K562 (cell line): Measurements from ENCODE around the gene PRRT1. TPM values are rescaled to one million over a fixed set of nuclear protein-coding genes. Genes with fewer than 3 reads are reported as not detected.

Experiments
- CAMTA2 ChIP-seq: fragments of 250-450 bp; sonication (Bioruptor Pico); conservative IDR thresholded peaks from 2 replicates; pipeline ENCODE4 v1.5.1; 2022
- CREB1 ChIP-seq, 2 experiments: sonication (generic) in 1 of 2; formaldehyde crosslinking in 1 of 2; IDR thresholded peaks; 2 replicates each; pipeline versions ENCODE4 v1.6.1 to v1.8.0; 2012 to 2022; ENCODE audit warnings: inconsistent platforms in 1 of 2, mild to moderate bottlenecking in 1 of 2, missing genetic modification reagents in 1 of 2, moderate library complexity in 1 of 2
- CSDE1 ChIP-seq, 2 experiments: fragments of 450-650 bp; IDR thresholded peaks; 2 replicates each; pipeline ENCODE4 v1.6.1; 2016; ENCODE audit warnings: mild to moderate bottlenecking in 1 of 2
- CTCF ChIP-seq, 3 experiments: IDR thresholded peaks in 2 of 3; conservative IDR thresholded peaks in 1 of 3; 2 replicates each; pipeline ENCODE4 v1.5.1; 2011 to 2012; ENCODE audit warnings: low read length in 3 of 3, mild to moderate bottlenecking in 3 of 3, control low read depth in 2 of 3, improper control_type of control experiment in 1 of 3, inconsistent platforms in 1 of 3, low read depth in 1 of 3, mixed read lengths in 1 of 3, moderate library complexity in 1 of 3; ENCODE audit not compliant: insufficient read depth in 2 of 3
- GABPB2 ChIP-seq: fragments of 250-450 bp; sonication (Bioruptor Pico); conservative IDR thresholded peaks from 2 replicates; pipeline ENCODE4 v1.5.1; 2021; ENCODE audit warnings: mild to moderate bottlenecking
- HMG20A ChIP-seq: fragments of 450-650 bp; formaldehyde crosslinking; conservative IDR thresholded peaks from 2 replicates; pipeline ENCODE4 v1.4.0; 2020; ENCODE audit warnings: mild to moderate bottlenecking, mixed read lengths
- L3MBTL2 ChIP-seq: fragments of 450-650 bp; IDR thresholded peaks from 2 replicates; pipeline ENCODE4 v1.6.1; 2016; ENCODE audit warnings: mild to moderate bottlenecking, moderate library complexity
- MTA2 ChIP-seq: fragments of 450-650 bp; IDR thresholded peaks from 2 replicates; pipeline ENCODE4 v1.6.1; 2016; ENCODE audit warnings: low read depth
- NR4A1 ChIP-seq, 2 experiments: fragments of 250-450 bp in 1 of 2; fragments of 450-650 bp in 1 of 2; sonication (Bioruptor Pico) in 1 of 2; IDR thresholded peaks; 2 replicates each; pipeline versions ENCODE4 v1.4.0 to v1.6.1; 2016 to 2020; ENCODE audit warnings: mild to moderate bottlenecking in 2 of 2, missing compliant biosample characterization in 1 of 2, missing genetic modification characterization in 1 of 2, moderate library complexity in 1 of 2
- SMARCB1 ChIP-seq: IDR thresholded peaks from 2 replicates; pipeline ENCODE4 v1.6.1; 2011; ENCODE audit warnings: improper control_type of control experiment, low read depth; ENCODE audit not compliant: insufficient read length
- TAL1 ChIP-seq: fragments of 450-650 bp; IDR thresholded peaks from 2 replicates; pipeline ENCODE4 v1.6.1; 2016; ENCODE audit warnings: mild to moderate bottlenecking
- U2AF1 ChIP-seq: fragments of 200-400 bp; formaldehyde crosslinking; optimal IDR thresholded peaks from 2 replicates; pipeline ENCODE3; 2017; ENCODE audit warnings: mild to moderate bottlenecking, low read depth, low read length, moderate library complexity
- ZBTB8A ChIP-seq: fragments of 450-650 bp; IDR thresholded peaks from 2 replicates; pipeline ENCODE4 v1.6.1; 2018; ENCODE audit warnings: mild to moderate bottlenecking, moderate library complexity; ENCODE audit not compliant: partially characterized antibody
- ZC3H11A ChIP-seq: IDR thresholded peaks from 2 replicates; pipeline ENCODE4 v1.6.1; 2012; ENCODE audit warnings: low read depth, low read length, improper control_type of control experiment
- ZC3H4 ChIP-seq: sonication (generic); formaldehyde crosslinking; IDR thresholded peaks from 2 replicates; pipeline ENCODE4 v1.9.0; 2021; ENCODE audit warnings: missing genetic modification reagents, borderline replicate concordance
- ZFP30 ChIP-seq: fragments of 250-450 bp; sonication (Bioruptor Pico); IDR thresholded peaks from 2 replicates; pipeline ENCODE4 v1.8.0; 2022; ENCODE audit warnings: moderate library complexity, mild to moderate bottlenecking, inconsistent platforms, borderline replicate concordance
- ZKSCAN8 ChIP-seq: fragments of 200-800 bp; sonication (Bioruptor generic); IDR thresholded peaks from 2 replicates; pipeline ENCODE4 v1.6.1; 2016; ENCODE audit warnings: missing genetic modification characterization, missing compliant biosample characterization
- ZNF134 ChIP-seq: fragments of 250-450 bp; sonication (Bioruptor Pico); conservative IDR thresholded peaks from 2 replicates; pipeline ENCODE4 v1.4.0; 2020
- ZNF217 ChIP-seq: sonication (generic); formaldehyde crosslinking; IDR thresholded peaks from 2 replicates; pipeline ENCODE4 v1.8.0; 2022; ENCODE audit warnings: mild to moderate bottlenecking, missing genetic modification reagents
- ZNF561 ChIP-seq: fragments of 450-650 bp; formaldehyde crosslinking; conservative IDR thresholded peaks from 2 replicates; pipeline ENCODE4 v1.4.0; 2020; ENCODE audit warnings: mild to moderate bottlenecking, moderate library complexity
- ZNF696 ChIP-seq: fragments of 250-450 bp; sonication (Bioruptor Pico); conservative IDR thresholded peaks from 2 replicates; pipeline ENCODE4 v1.4.0; 2020; ENCODE audit warnings: mild to moderate bottlenecking, moderate library complexity
- ZZZ3 ChIP-seq: fragments of 450-650 bp; IDR thresholded peaks from 2 replicates; pipeline ENCODE4 v1.6.1; 2016; ENCODE audit warnings: antibody characterized with exemption, mild to moderate bottlenecking, moderate library complexity
- polyA plus RNA-seq, 8 experiments: library from polyadenylated mRNA; depleted of rRNA in 4 of 8; stranded (reverse) in 5 of 8; unstranded in 3 of 8; fragments of >200 nt; fragmentation: Nextera tagmentation in 2 of 8; fragmentation: Illumina TruSeq in 1 of 8; extraction: Ambion mirVana in 2 of 8; extraction: Trizol in 1 of 8; gene quantifications; 2 replicates each; pipeline versions ENCODE4 v1.2.1 to v1.2.3, GENCODE V29; 2011 to 2014; ENCODE audit warnings: inconsistent platforms in 1 of 8, missing spikeins in 1 of 8
- total RNA-seq, 7 experiments: library from RNA; depleted of rRNA in 6 of 7; stranded (reverse); fragments of >200 nt in 6 of 7; fragmentation: Illumina TruSeq in 2 of 7; extraction: Trizol in 2 of 7; gene quantifications; 2 replicates each; pipeline versions ENCODE4 v1.2.1 to v1.2.3, GENCODE V29; 2011 to 2021; ENCODE audit warnings: low replicate concordance in 1 of 7
- TF ChIP-seq, protein P1 (sequence below): IDR thresholded peaks from 2 replicates; pipeline ENCODE4 v1.6.1; 2011; ENCODE audit warnings: borderline replicate concordance, low read depth, mild to moderate bottlenecking, moderate library complexity, low read length; ENCODE audit not compliant: insufficient read depth, poor library complexity, severe bottlenecking

Gene PRRT1
- total and polyA plus RNA-seq, 9 of the 15 experiments (the other 6 are each of a cell fraction or from before 2014, with no cell fraction given): 0.14 to 3.5 (median 0.41) TPM

GRCh38 chr6:32178547-32179440 lies 27.1 kb upstream of the PRRT1 start (continued):
- peak; percentile 4; the same call in 1 of the 2 replicates for TF ChIP-seq MTA2
- no peak for TF ChIP-seq CSDE1 (IDR thresholded peaks at IDR 0.05)
- TF ChIP-seq CTCF (IDR thresholded peaks at IDR 0.05 in 2 of 3, conservative IDR thresholded peaks at IDR 0.05 in 1 of 3; ENCODE audit: insufficient read depth in 2 of 3, low read depth in 1 of 3, low read length in 3 of 3): no peak; a peak in 1 of 6 replicates
- no peak for TF ChIP-seq CAMTA2 (CRISPR knock-in tag)
- TF ChIP-seq ZFP30 (CRISPR knock-in tag): no peak
- no peak for TF ChIP-seq L3MBTL2
- TF ChIP-seq ZBTB8A: no peak
- no peak for TF ChIP-seq ZNF696 (CRISPR knock-in tag)
- TF ChIP-seq, protein P1, sequence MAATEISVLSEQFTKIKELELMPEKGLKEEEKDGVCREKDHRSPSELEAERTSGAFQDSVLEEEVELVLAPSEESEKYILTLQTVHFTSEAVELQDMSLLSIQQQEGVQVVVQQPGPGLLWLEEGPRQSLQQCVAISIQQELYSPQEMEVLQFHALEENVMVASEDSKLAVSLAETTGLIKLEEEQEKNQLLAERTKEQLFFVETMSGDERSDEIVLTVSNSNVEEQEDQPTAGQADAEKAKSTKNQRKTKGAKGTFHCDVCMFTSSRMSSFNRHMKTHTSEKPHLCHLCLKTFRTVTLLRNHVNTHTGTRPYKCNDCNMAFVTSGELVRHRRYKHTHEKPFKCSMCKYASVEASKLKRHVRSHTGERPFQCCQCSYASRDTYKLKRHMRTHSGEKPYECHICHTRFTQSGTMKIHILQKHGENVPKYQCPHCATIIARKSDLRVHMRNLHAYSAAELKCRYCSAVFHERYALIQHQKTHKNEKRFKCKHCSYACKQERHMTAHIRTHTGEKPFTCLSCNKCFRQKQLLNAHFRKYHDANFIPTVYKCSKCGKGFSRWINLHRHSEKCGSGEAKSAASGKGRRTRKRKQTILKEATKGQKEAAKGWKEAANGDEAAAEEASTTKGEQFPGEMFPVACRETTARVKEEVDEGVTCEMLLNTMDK: no peak
- TF ChIP-seq CREB1 (IDR thresholded peaks at IDR 0.05): no peak
- no peak for TF ChIP-seq CREB1 (CRISPR knock-in tag; IDR thresholded peaks at IDR 0.05)
- TF ChIP-seq ZNF561 (CRISPR knock-in tag): no peak
- no peak for TF ChIP-seq U2AF1
- no peak for TF ChIP-seq TAL1
- TF ChIP-seq ZZZ3: no peak
- no peak for TF ChIP-seq NR4A1 (CRISPR knock-in tag; IDR thresholded peaks at IDR 0.05)
- TF ChIP-seq NR4A1 (tag; IDR thresholded peaks at IDR 0.05): no peak
- TF ChIP-seq SMARCB1: no peak
- TF ChIP-seq ZKSCAN8 (CRISPR knock-in tag): no peak
- TF ChIP-seq ZC3H11A: no peak
- no peak for TF ChIP-seq GABPB2 (CRISPR knock-in tag)
- 0 out of 2 replicates have a peak, but pooled peaks have one; percentile 19 for TF ChIP-seq HMG20A (CRISPR knock-in tag)
- no peak for TF ChIP-seq ZNF217 (CRISPR knock-in tag)
- TF ChIP-seq ZC3H4 (CRISPR knock-in tag): no peak
- TF ChIP-seq ZNF134 (CRISPR knock-in tag): no peak; the same call in 1 of the 2 replicates
